SK-N-SH (cell line): ENCODE measurements around the gene GUCA1A. TPM values are rescaled to one million over a fixed set of nuclear protein-coding genes. Genes with fewer than 3 reads are reported as not detected.

Experiments used
- CTCF ChIA-PET: fragments of 300-600, 350-600 bp; formaldehyde crosslinking; extraction: SDS; loops from one replicate; lab custom pipeline; 2021; lab: Yijun Ruan, JAX
- POLR2A ChIA-PET: fragments of 350-600 bp; sonication (Branson Sonifier 250); formaldehyde crosslinking; extraction: SDS; loops from one replicate; lab custom pipeline; 2020; ENCODE audit warnings: antibody characterized with exemption, inconsistent platforms; lab: Yijun Ruan, JAX
- DNase-seq: peaks from one replicate; pipeline ENCODE4 v3.0.0; 2012
- H2AFZ ChIP-seq: fragments of 200-600 bp; sonication (generic); 2 replicates; pipeline ENCODE4 v1.8.1; 2016; ENCODE audit warnings: antibody characterized with exemption, mild to moderate bottlenecking, low read depth
- H3F3A ChIP-seq: fragments of 200-600 bp; sonication (generic); replicated peaks from 2 replicates; pipeline ENCODE3; 2016; ENCODE audit warnings: antibody characterized with exemption, mild to moderate bottlenecking; ENCODE audit not compliant: insufficient read depth
- H3K27ac ChIP-seq, 2 experiments: fragments of 200-500 bp in 1 of 2; fragments of 200-600 bp in 1 of 2; sonication (Bioruptor generic) in 1 of 2; sonication (generic), shearing (Covaris generic) in 1 of 2; 2 replicates each; pipeline versions ENCODE4 v1.5.1 to v1.6.1; 2014 to 2016; ENCODE audit warnings: low read depth in 2 of 2, inconsistent platforms in 1 of 2, low read length in 1 of 2, mild to moderate bottlenecking in 1 of 2, mixed read lengths in 1 of 2
- H3K27me3 ChIP-seq: fragments of 200-600 bp; sonication (generic), shearing (Covaris generic); 2 replicates; pipeline ENCODE4 v1.6.1; 2016; ENCODE audit warnings: mixed run types; ENCODE audit not compliant: insufficient read depth
- H3K36me3 ChIP-seq, 2 experiments: fragments of 200-500 bp in 1 of 2; fragments of 200-600 bp in 1 of 2; sonication (Bioruptor generic) in 1 of 2; sonication (generic) in 1 of 2; replicated peaks in 1 of 2; 2 replicates each; pipeline versions ENCODE3 to v1.5.1; 2014 to 2016; ENCODE audit warnings: low read length in 1 of 2, mild to moderate bottlenecking in 1 of 2; ENCODE audit not compliant: insufficient read depth in 2 of 2, control insufficient read depth in 1 of 2
- H3K4me1 ChIP-seq, 2 experiments: fragments of 200-500 bp in 1 of 2; fragments of 200-600 bp in 1 of 2; sonication (Bioruptor generic) in 1 of 2; sonication (generic), shearing (Covaris generic) in 1 of 2; 2 replicates each; pipeline versions ENCODE4 v1.5.1 to v1.6.1; 2014 to 2016; ENCODE audit warnings: low read depth in 1 of 2, low read length in 1 of 2, mixed run types in 1 of 2; ENCODE audit not compliant: insufficient read depth in 2 of 2, control insufficient read depth in 1 of 2
- H3K4me2 ChIP-seq: fragments of 200-600 bp; sonication (generic), shearing (Covaris generic); 2 replicates; pipeline ENCODE4 v1.6.1; 2017; ENCODE audit warnings: mixed run types
- H3K4me3 ChIP-seq, 2 experiments: fragments of 200-500 bp in 1 of 2; fragments of 200-600 bp in 1 of 2; sonication (Bioruptor generic) in 1 of 2; sonication (generic), shearing (Covaris generic) in 1 of 2; 2 replicates each; pipeline versions ENCODE4 v1.5.1 to v1.8.1; 2014 to 2016; ENCODE audit warnings: low read depth in 2 of 2, inconsistent platforms in 1 of 2, low read length in 1 of 2, mild to moderate bottlenecking in 1 of 2, mixed read lengths in 1 of 2, moderate library complexity in 1 of 2
- H3K79me2 ChIP-seq: fragments of 200-600 bp; sonication (generic); 2 replicates; pipeline ENCODE4 v1.8.1; 2017; ENCODE audit warnings: mild to moderate bottlenecking; ENCODE audit not compliant: insufficient read depth
- H3K9ac ChIP-seq: fragments of 200-600 bp; sonication (generic); 2 replicates; pipeline ENCODE4 v1.6.1; 2017; ENCODE audit warnings: mixed run types
- H3K9me2 ChIP-seq: fragments of 200-600 bp; sonication (generic); 2 replicates; pipeline ENCODE4 v1.6.1; 2017; ENCODE audit warnings: mixed run types
- H3K9me3 ChIP-seq: fragments of 200-600 bp; sonication (generic); 2 replicates; pipeline ENCODE4 v1.6.1; 2017; ENCODE audit warnings: mixed run types, mild to moderate bottlenecking, moderate library complexity
- H4K20me1 ChIP-seq: fragments of 200-600 bp; sonication (generic); 2 replicates; pipeline ENCODE4 v1.6.1; 2017; ENCODE audit warnings: mild to moderate bottlenecking, mixed run types; ENCODE audit not compliant: insufficient read depth
- CTCF ChIP-seq: fragments of 200-600 bp; sonication (generic); IDR thresholded peaks from 2 replicates; pipeline ENCODE4 v1.6.1; 2017; ENCODE audit warnings: antibody characterized with exemption, mild to moderate bottlenecking, moderate library complexity
- EZH2phosphoT487 ChIP-seq: fragments of 200-600 bp; sonication (generic); IDR thresholded peaks from 2 replicates; pipeline ENCODE4 v1.6.1; 2017; ENCODE audit warnings: low read depth, mixed run types, mild to moderate bottlenecking, antibody characterized with exemption, moderate library complexity, borderline replicate concordance
- FOXJ3 ChIP-seq: sonication (generic); formaldehyde crosslinking; IDR thresholded peaks from 2 replicates; pipeline ENCODE4 v1.5.1; 2020; ENCODE audit warnings: mild to moderate bottlenecking, missing genetic modification reagents
- FOXM1 ChIP-seq: IDR thresholded peaks from 2 replicates; pipeline ENCODE4 v1.4.0; 2012; ENCODE audit warnings: low read depth, mild to moderate bottlenecking
- GABPA ChIP-seq: IDR thresholded peaks from 2 replicates; pipeline ENCODE4 v1.4.0; 2012; ENCODE audit warnings: low read depth, mild to moderate bottlenecking
- GATA2 ChIP-seq: sonication (generic); formaldehyde crosslinking; IDR thresholded peaks from 2 replicates; pipeline ENCODE4 v1.5.0; 2020; ENCODE audit warnings: mild to moderate bottlenecking, missing genetic modification reagents
- IRF3 ChIP-seq: fragments of 150-350 bp; IDR thresholded peaks from 2 replicates; pipeline ENCODE4 v1.6.1; 2016; ENCODE audit warnings: mild to moderate bottlenecking, low read depth, low read length
- MXI1 ChIP-seq: IDR thresholded peaks from 2 replicates; pipeline ENCODE4 v1.6.1; 2012; ENCODE audit warnings: mild to moderate bottlenecking, low read depth, low read length, improper control_type of control experiment
- NRF1 ChIP-seq: IDR thresholded peaks from 2 replicates; pipeline ENCODE4 v1.6.1; 2012; ENCODE audit warnings: low read depth, mild to moderate bottlenecking, low read length
- PBX3 ChIP-seq: IDR thresholded peaks from 2 replicates; pipeline ENCODE4; 2012
- RFX5 ChIP-seq: IDR thresholded peaks from 2 replicates; pipeline ENCODE4 v1.6.1; 2012; ENCODE audit warnings: mild to moderate bottlenecking, improper control_type of control experiment, low read length
- TEAD4 ChIP-seq: IDR thresholded peaks from 2 replicates; pipeline ENCODE4 v1.4.0; 2012; ENCODE audit warnings: mild to moderate bottlenecking, borderline replicate concordance; ENCODE audit not compliant: insufficient read depth
- USF1 ChIP-seq: IDR thresholded peaks from 2 replicates; pipeline ENCODE4 v1.4.0; 2012; ENCODE audit warnings: low read depth, borderline replicate concordance
- WGBS: methylation state at CpG from one replicate; pipeline ENCODE4 v1.1.6; 2017; ENCODE audit warnings: low lambda C conversion rate; 5-methylcytosine and 5-hydroxymethylcytosine counted together
- polyA plus RNA-seq, 3 experiments: library from polyadenylated mRNA; depleted of rRNA; stranded (reverse); fragments of >200 nt; gene quantifications; 2 replicates each; pipeline ENCODE4 v1.2.3, GENCODE V29; 2012

GUCA1A gene
- polyA plus RNA-seq, 1 of the 3 experiments (the other 2 are of a cell fraction): 0.77 TPM

GRCh38 chr6:42148058-42148457 is 25.1 kb upstream of the GUCA1A start (continued):
- TF ChIP-seq FOXJ3 (no peak), IRF3 (no peak), USF1 (no peak), GATA2 (no peak), RFX5 (no peak), PBX3 (no peak)

- Histone ChIP-seq H3K9me2 (no peaks in the 10 kb centered on the region), H3K4me3 (no peak overlapping the region), H4K20me1 (no peaks in the 10 kb centered on the region), H2AFZ (no peak overlapping the region), H3K4me1 (no peaks in the 10 kb centered on the region; a peak in 1 of 4 replicates), H3K27me3 (no peaks in the 10 kb centered on the region), H3K27ac (no peak overlapping the region), H3F3A (no peaks in the 10 kb centered on the region), H3K9ac (no peak overlapping the region), H3K79me2 (no peaks in the 10 kb centered on the region), H3K9me3 (no peaks in the 10 kb centered on the region)
- no peak for DNase-seq
- ChIA-PET POLR2A (no interaction called here), CTCF (interaction anchor here (0.6 to 2.0 kb wide), 3 partner anchors 11 to 448 kb away, joined by 3 to 6 read pairs (median 3); no protein-coding TSS in a partner anchor)
- no peak for TF ChIP-seq NRF1
- no peak for TF ChIP-seq FOXM1
- no peak for TF ChIP-seq TEAD4
- TF ChIP-seq MXI1: no peak
- TF ChIP-seq GABPA: no peak
- no peak for TF ChIP-seq FOXJ3
- no peak for TF ChIP-seq CTCF
- no peak for TF ChIP-seq EZH2phosphoT487
- TF ChIP-seq, all 33 proteins: peak for 0
- H3K4me2 ChIP-seq: no peak overlapping the region
- H3K36me3 ChIP-seq: no peaks in the 10 kb centered on the region
- 81% methylated on average over 8 of the region's 8 CpGs for WGBS
Measured at GRCh38 chr6:42150254-42150653, 22.9 kb upstream of the GUCA1A start.
